ENCODE results near the gene ZNF274. TPM values are rescaled to one million over a fixed set of nuclear protein-coding genes. Genes with fewer than 3 reads are reported as not detected.

The ZNF274 gene
- total RNA-seq, 1 experiment from 2014 or later, result 27.5 TPM

DNA sequence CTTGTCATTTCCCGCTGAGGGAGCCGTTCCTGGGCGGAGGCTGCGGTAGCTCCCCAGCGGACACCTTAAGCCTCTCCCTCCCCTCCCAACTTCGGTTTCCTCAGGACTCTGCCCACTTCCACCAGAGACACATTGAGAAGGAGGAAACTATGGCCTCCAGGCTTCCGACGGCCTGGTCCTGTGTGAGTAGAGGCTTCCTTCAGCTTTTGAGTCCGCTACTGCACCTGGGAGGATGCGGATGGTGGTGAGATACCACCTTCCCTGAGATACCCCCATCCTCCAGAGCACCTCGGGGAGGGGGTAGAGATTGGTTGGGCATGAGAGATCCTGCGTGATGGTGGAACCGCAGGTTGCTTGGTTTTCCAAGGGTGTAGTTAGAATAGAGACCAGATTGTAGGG is 955 bp downstream of the ZNF274 start:
- H3K4me1 Mint-ChIP-seq, result peaks cover 10% of the 10 kb centered on the region
- H3K9me3 Mint-ChIP-seq, result peaks cover 12% of the 10 kb centered on the region

DNA sequence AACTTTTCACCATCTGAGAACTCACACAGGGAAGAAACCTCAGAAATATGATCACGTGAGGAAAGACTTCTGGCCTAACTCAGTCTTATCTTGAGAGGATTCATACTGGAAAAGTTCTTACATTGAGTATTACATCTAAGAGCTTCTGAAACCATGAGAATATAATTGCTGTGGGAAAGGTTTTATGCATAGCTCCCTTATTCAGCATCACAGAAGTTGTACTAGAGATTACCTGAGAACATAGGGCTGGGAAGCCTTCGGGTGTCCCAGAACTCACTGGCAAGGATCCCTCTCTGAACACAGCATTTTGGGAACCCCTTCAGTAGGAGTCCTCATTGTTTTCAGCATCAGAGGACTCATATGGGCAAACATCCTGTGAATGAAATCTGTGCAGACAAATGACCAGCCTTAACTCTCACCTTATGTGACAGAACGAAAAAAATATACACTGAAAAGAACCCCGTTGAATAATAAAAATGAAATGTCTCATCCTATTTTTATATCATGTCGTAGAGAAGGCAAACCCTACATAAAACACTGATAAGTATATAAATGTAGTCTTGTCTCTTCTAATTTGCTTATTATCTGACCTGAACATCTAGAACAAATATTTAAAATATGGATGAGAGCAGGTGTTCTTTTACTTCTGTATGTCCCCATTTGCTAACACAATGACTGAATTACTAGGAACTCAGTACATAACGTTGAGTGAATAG is 14.2 kb downstream of the ZNF274 start:
- ChIA-PET POLR2A (no interaction called here), CTCF (no interaction called here)
- no peak for DNase-seq (ENCODE audit: low spot score)
- Mint-ChIP-seq H3K27me3 (ENCODE audit: low read depth) (peaks cover 17% of the 10 kb centered on the region), H3K36me3 (peaks cover 97% of the 10 kb centered on the region), H3K9me3 (peaks cover 74% of the 10 kb centered on the region), H3K4me1 (no peaks in the 10 kb centered on the region), H3K4me3 (no peak overlapping the region), H3K27ac (no peak overlapping the region)
- TF ChIP-seq ZBTB21 (CRISPR knock-in tag; IDR thresholded peaks at IDR 0.05; ENCODE audit: borderline replicate concordance), result no peak
- no peak for TF ChIP-seq EMX1 (CRISPR knock-in tag; IDR thresholded peaks at IDR 0.05)
- no peak for TF ChIP-seq CREM (CRISPR knock-in tag; IDR thresholded peaks at IDR 0.05)
- no peak for TF ChIP-seq SOX15 (CRISPR knock-in tag; IDR thresholded peaks at IDR 0.05)
- TF ChIP-seq GTF2I (CRISPR knock-in tag; conservative IDR thresholded peaks at IDR 0.05), result no peak
- no peak for TF ChIP-seq RORB (CRISPR knock-in tag; IDR thresholded peaks at IDR 0.05)
- no peak for TF ChIP-seq NR2C2 (CRISPR knock-in tag; IDR thresholded peaks at IDR 0.05)
- TF ChIP-seq, protein P1, sequence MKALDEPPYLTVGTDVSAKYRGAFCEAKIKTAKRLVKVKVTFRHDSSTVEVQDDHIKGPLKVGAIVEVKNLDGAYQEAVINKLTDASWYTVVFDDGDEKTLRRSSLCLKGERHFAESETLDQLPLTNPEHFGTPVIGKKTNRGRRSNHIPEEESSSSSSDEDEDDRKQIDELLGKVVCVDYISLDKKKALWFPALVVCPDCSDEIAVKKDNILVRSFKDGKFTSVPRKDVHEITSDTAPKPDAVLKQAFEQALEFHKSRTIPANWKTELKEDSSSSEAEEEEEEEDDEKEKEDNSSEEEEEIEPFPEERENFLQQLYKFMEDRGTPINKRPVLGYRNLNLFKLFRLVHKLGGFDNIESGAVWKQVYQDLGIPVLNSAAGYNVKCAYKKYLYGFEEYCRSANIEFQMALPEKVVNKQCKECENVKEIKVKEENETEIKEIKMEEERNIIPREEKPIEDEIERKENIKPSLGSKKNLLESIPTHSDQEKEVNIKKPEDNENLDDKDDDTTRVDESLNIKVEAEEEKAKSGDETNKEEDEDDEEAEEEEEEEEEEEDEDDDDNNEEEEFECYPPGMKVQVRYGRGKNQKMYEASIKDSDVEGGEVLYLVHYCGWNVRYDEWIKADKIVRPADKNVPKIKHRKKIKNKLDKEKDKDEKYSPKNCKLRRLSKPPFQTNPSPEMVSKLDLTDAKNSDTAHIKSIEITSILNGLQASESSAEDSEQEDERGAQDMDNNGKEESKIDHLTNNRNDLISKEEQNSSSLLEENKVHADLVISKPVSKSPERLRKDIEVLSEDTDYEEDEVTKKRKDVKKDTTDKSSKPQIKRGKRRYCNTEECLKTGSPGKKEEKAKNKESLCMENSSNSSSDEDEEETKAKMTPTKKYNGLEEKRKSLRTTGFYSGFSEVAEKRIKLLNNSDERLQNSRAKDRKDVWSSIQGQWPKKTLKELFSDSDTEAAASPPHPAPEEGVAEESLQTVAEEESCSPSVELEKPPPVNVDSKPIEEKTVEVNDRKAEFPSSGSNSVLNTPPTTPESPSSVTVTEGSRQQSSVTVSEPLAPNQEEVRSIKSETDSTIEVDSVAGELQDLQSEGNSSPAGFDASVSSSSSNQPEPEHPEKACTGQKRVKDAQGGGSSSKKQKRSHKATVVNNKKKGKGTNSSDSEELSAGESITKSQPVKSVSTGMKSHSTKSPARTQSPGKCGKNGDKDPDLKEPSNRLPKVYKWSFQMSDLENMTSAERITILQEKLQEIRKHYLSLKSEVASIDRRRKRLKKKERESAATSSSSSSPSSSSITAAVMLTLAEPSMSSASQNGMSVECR (CRISPR knock-in tag; IDR thresholded peaks at IDR 0.05; ENCODE audit: borderline replicate concordance), result no peak
- TF ChIP-seq TEAD4 (CRISPR knock-in tag; IDR thresholded peaks at IDR 0.05), result no peak
- TF ChIP-seq, protein P2, sequence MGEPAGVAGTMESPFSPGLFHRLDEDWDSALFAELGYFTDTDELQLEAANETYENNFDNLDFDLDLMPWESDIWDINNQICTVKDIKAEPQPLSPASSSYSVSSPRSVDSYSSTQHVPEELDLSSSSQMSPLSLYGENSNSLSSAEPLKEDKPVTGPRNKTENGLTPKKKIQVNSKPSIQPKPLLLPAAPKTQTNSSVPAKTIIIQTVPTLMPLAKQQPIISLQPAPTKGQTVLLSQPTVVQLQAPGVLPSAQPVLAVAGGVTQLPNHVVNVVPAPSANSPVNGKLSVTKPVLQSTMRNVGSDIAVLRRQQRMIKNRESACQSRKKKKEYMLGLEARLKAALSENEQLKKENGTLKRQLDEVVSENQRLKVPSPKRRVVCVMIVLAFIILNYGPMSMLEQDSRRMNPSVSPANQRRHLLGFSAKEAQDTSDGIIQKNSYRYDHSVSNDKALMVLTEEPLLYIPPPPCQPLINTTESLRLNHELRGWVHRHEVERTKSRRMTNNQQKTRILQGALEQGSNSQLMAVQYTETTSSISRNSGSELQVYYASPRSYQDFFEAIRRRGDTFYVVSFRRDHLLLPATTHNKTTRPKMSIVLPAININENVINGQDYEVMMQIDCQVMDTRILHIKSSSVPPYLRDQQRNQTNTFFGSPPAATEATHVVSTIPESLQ (CRISPR knock-in tag; IDR thresholded peaks at IDR 0.05), result no peak
- no peak for TF ChIP-seq MXD4 (CRISPR knock-in tag; IDR thresholded peaks at IDR 0.05; ENCODE audit: borderline replicate concordance)
- no peak for TF ChIP-seq NFYB (CRISPR knock-in tag; conservative IDR thresholded peaks at IDR 0.05; ENCODE audit: low read depth)
- ATAC-seq, result no peak

More for the DNA sequence above, 955 bp downstream of the ZNF274 start:
- POLR2A ChIA-PET, result interaction anchor here (0.8 to 1.8 kb wide), 6 partner anchors 20 to 143 kb away, joined by 3 to 8 read pairs (median 4); partner anchors contain the start of genes ZNF544 and ZSCAN22
- DNase-seq (ENCODE audit: low spot score) (no peak), ATAC-seq (no peak; the same call in 1 of the 2 replicates)
- Mint-ChIP-seq H3K4me3 (peak overlapping the region; percentile 91), H3K36me3 (peaks cover 50% of the 10 kb centered on the region), H3K27ac (no peak overlapping the region; the same call in 1 of the 2 replicates), H3K27me3 (ENCODE audit: low read depth) (no peaks in the 10 kb centered on the region)
- TF ChIP-seq, protein P3, sequence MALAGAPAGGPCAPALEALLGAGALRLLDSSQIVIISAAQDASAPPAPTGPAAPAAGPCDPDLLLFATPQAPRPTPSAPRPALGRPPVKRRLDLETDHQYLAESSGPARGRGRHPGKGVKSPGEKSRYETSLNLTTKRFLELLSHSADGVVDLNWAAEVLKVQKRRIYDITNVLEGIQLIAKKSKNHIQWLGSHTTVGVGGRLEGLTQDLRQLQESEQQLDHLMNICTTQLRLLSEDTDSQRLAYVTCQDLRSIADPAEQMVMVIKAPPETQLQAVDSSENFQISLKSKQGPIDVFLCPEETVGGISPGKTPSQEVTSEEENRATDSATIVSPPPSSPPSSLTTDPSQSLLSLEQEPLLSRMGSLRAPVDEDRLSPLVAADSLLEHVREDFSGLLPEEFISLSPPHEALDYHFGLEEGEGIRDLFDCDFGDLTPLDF (CRISPR knock-in tag; IDR thresholded peaks at IDR 0.05), result no peak
- TF ChIP-seq TEAD1 (CRISPR knock-in tag; IDR thresholded peaks at IDR 0.05) (no peak), ZNF396 (CRISPR knock-in tag; IDR thresholded peaks at IDR 0.05; ENCODE audit: borderline replicate concordance) (no peak), ZNF423 (CRISPR knock-in tag; IDR thresholded peaks at IDR 0.05) (no peak), TCF7 (CRISPR knock-in tag; IDR thresholded peaks at IDR 0.05; ENCODE audit: low read depth) (no peak)
- TF ChIP-seq, protein P4, sequence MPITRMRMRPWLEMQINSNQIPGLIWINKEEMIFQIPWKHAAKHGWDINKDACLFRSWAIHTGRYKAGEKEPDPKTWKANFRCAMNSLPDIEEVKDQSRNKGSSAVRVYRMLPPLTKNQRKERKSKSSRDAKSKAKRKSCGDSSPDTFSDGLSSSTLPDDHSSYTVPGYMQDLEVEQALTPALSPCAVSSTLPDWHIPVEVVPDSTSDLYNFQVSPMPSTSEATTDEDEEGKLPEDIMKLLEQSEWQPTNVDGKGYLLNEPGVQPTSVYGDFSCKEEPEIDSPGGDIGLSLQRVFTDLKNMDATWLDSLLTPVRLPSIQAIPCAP (CRISPR knock-in tag; IDR thresholded peaks at IDR 0.05), result no peak
- CTCF ChIA-PET, result interaction anchor here (0.7 to 1.6 kb wide), 8 partner anchors 20 to 267 kb away, joined by 3 to 6 read pairs (median 3); partner anchors contain the start of gene ZNF324B
